Measurements from ENCODE around the gene MAZ. TPM values are rescaled to one million over a fixed set of nuclear protein-coding genes. Genes with fewer than 3 reads are reported as not detected.
A peak's percentile ranks its signal among the peaks of the same experiment; 100 is the strongest.

MAZ gene
- total and polyA plus RNA-seq, 2 of the 13 experiments (the other 11 are each of a cell fraction or from before 2014, with no cell fraction given), result 203 to 277 TPM

GRCh38 chr16:29765167-29766032, 40.9 kb upstream of the MAZ start (continued):
- TF ChIP-seq ZNF318 (CRISPR knock-in tag; IDR thresholded peaks at IDR 0.05) (no peak; the same call in 1 of the 2 replicates), ZFP90 (CRISPR knock-in tag; IDR thresholded peaks at IDR 0.05; ENCODE audit: borderline replicate concordance) (peak; percentile 90), HOMEZ (CRISPR knock-in tag; IDR thresholded peaks at IDR 0.05; ENCODE audit: low read depth) (peak; percentile 87), ZNF253 (CRISPR knock-in tag; IDR thresholded peaks at IDR 0.05; ENCODE audit: borderline replicate concordance) (no peak), RBM22 (optimal IDR thresholded peaks at IDR 0.05; ENCODE audit: low read length) (no peak), GTF2F1 (IDR thresholded peaks at IDR 0.05; ENCODE audit: low read length) (no peak), HHEX (CRISPR knock-in tag; IDR thresholded peaks at IDR 0.05) (no peak), IRF2 (CRISPR knock-in tag; IDR thresholded peaks at IDR 0.05) (peak; percentile 92), ATF3 (CRISPR knock-in tag; IDR thresholded peaks at IDR 0.05) (peak; percentile 67), ZNF33A (CRISPR knock-in tag; IDR thresholded peaks at IDR 0.05; ENCODE audit: borderline replicate concordance) (0 out of 2 replicates have a peak, but pooled peaks have one; percentile 26), ZNF792 (CRISPR knock-in tag; IDR thresholded peaks at IDR 0.05) (peak; percentile 74; the same call in 1 of the 2 replicates), ZNF512B (CRISPR knock-in tag; IDR thresholded peaks at IDR 0.05; ENCODE audit: borderline replicate concordance) (peak; percentile 96), ZNF572 (CRISPR knock-in tag; IDR thresholded peaks at IDR 0.05) (peak; percentile 92; the same call in 1 of the 2 replicates), ARID2 (CRISPR knock-in tag; IDR thresholded peaks at IDR 0.05; ENCODE audit: borderline replicate concordance) (no peak), ZMYM4 (CRISPR knock-in tag; IDR thresholded peaks at IDR 0.05) (peak; percentile 91), ZNF788 (CRISPR knock-in tag; IDR thresholded peaks at IDR 0.05; ENCODE audit: borderline replicate concordance) (peak; percentile 96; the same call in 1 of the 2 replicates)

Measured in HepG2 (cell line).